OCI-M2 (cell line): ENCODE measurements around the gene ZSWIM7.
"Not testable (repeated sequence)": the region's sequence is repeated elsewhere in the genome, so short reads cannot be mapped to it uniquely, and the experiment has no call there.

ENCODE experiments used
- DNase-seq: peaks from one replicate; lab custom pipeline; 2025; ENCODE audit not compliant: unreplicated experiment; lab: John Stamatoyannopoulos, UW

ZSWIM7 gene

DNA sequence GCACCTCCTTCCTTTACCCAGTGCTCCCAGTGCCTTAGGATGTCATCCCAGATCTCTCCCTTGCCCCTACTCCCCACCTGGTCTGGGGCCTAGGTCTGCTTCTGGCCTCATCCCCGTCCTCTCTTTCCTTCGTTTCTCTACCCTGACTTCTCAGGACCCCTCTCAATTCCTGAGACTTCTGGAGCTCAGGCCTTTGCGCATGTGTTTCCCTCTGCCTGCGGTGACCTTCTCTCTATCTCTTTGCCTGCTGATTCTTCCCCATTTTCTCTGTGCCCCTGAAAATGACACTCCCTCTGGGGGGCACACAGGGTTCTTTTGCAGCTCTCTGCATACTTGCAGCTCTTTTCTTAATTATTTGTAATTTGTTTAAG, 41.0 kb downstream of the ZSWIM7 start:
- no peak for DNase-seq

DNA sequence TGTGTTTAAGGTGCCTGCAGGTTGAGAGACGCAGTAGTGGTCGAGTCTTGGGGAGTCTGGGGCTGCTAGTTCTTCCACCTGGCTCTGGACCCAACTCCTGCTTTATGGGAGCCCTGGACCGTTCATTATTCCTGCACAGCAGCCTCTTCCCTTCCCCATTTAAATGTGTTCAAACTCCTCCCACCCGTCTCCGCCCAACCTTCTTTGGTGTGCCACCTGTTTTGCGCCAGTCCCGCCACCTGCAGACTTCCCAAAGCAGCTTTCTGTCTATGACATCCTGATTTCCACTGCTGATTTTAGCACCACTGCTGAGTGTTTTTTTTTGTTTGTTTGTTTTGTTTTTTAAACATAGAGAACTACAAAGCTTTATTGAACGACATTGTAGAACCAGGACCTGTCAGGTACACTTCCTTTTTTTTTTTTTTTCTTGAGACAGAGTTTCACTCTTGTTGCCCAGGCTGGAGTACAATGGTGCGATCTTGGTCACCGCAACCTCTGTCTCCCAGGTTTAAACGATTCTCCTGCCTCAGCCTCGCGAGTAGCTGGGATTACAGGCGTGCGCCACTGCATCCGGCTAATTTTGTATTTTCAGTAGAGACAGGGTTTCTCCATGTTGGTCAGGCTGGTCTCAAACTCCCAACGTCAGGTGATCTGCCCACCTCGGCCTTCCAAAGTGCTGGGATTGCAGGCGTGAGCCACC, 41.7 kb downstream of the ZSWIM7 start:
- DNase-seq: no peak

GRCh38 chr17:15957206-15957605, 42.3 kb downstream of the ZSWIM7 start:
- no peak for DNase-seq

- DNase-seq: no peak
These were observed 43.5 kb downstream of the ZSWIM7 start for GRCh38 chr17:15955793-15956541.

DNA sequence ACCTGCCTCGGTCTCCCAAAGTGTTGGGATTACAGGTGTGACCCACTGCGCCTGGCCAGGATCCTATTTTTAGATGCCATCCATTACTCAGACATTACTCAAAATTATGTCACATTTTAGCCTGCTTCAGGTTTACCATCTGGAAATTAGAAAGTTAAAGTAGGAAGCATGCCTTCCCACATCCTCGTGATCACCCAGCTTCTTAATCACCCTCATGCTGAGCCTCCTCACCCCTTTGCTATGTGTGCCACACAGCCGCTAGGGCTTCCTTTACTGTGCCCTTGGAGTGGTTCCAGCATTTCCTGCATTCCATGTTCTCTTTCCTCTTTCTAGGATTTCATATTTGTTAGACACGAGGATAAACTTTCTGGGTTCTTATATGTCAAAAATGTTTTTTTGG, 45.3 kb downstream of the ZSWIM7 start:
- DNase-seq: no peak

- DNase-seq: no peak
These were observed 46.4 kb downstream of the ZSWIM7 start for GRCh38 chr17:15952916-15953790.

DNA sequence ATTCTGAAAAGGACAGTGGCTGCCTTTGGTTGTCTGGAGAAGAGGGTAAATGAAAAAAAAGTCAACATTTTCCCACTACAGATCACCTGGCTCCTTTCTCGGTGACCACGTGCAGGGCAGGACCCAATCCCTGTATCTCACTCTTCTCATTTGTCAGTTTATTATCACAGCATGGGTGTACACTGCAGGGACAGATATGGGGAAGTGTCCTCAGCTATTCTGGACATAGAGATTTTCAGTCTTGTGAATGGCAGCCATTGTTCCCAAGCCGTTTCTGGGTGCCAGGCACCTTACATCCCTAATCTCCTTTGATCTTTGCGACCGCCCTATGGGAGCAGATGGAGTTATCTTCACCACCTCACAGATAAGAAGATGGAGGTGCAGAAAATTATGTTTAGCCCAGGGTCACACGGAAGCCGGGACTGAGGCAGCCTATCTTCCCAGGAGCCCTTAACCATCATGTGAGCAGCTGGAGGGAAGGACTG, 47.4 kb downstream of the ZSWIM7 start:
- DNase-seq: no peak

DNA sequence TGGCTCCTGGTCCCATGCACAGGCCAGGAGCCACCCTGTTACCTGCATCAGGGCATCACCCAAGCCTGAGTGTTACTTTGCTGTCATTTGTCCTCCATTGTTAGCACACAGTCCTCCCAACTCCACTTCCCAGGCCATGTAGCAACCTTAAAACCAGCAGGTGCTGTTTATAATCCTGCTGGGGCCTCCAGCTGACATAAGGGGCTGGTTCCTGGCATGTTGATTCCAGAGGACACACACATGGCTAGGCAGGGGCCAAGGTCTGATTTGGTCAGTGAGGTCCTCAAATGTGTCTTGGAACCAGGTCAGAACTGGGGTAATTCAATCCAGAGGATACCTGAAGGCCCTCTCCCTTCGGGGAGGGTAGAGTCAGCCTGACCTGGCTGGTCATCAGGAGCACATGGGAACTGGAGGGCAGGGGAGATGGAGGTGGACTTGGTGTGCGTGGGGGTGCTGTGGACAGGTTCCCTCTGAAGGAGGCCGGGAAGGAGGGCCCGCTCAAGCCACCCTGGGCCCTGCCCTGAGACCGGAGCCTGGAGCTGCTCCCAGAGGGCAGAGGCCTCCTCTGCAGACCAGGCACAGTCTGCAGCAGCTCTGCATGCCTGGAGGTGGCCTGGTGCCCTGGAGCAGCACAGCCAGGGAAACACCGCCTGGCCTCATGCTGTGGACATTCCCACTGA, 48.0 kb downstream of the ZSWIM7 start:
- no peak for DNase-seq

GRCh38 chr17:15947976-15948752, 51.3 kb downstream of the ZSWIM7 start:
- DNase-seq: no peak

- no peak for DNase-seq
These were observed 52.2 kb downstream of the ZSWIM7 start for GRCh38 chr17:15947271-15947670.

- DNase-seq: no peak
These were observed 52.8 kb downstream of the ZSWIM7 start for GRCh38 chr17:15946611-15947120.

- no peak for DNase-seq
These were observed 53.8 kb downstream of the ZSWIM7 start for GRCh38 chr17:15945527-15946191.

- no peak for DNase-seq
These were observed 54.6 kb downstream of the ZSWIM7 start, which contains the start of gene ADORA2B for GRCh38 chr17:15944759-15945526. TSS of gene ADORA2B (plus strand) at chr17:15945130. CDS start at chr17:15945249, 119 bp downstream.

GRCh38 chr17:15943971-15944758, 55.3 kb downstream of the ZSWIM7 start:
- no peak for DNase-seq

DNA sequence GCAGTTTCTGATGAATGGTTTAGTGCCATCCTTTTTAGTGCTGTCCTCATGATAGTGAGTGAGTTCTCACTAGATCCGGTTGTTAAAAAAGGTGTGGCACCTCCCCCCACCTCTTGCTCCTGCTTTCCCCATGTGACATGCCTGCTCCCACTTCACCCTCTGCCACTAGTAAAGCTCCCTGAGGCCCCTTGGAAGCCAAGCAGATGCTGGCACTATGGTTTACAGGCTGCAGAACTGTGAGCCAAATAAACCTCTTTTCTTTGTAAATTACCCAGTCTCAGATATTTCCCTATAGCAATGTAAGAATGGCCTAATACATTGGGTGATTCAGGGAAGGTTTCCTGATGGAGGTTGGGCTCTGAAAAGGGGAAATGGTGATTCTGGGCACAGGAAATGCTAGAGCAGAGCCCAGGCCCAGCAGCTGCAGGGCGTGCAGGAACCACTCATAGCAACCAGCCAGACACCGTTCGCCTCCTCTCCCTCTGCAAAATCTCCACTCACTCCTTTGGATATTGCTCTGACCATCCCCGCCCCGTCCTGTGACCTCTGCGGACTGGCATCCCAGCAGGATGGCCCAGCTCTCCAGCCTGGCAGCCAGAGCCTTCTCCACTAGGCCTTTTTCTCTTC, 57.2 kb downstream of the ZSWIM7 start:
- no peak for DNase-seq

DNA sequence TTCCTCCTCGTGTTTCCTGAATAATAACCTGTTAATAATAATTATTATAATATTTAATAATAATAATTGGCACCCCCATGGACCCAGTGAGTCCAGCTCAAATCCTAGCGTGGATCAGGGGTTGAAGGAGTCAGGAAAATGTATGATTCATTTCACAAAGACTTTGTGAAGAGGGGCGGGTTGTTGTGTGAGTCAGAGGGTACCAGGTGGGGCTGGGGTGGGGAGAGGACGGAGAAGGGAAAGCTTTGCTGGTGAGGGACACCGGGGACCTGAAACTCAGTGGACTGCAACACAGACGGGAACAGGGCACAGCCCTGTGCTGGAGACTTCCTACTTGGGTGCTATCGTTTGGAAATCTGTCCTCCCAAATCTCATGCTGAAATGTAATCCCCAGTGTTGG, 57.7 kb downstream of the ZSWIM7 start:
- DNase-seq: no peak

- not testable (repeated sequence) for DNase-seq
These were observed 63.0 kb downstream of the ZSWIM7 start for GRCh38 chr17:15936481-15936880.
